ENCODE measurements around the gene EFNA2. TPM values are rescaled to one million over a fixed set of nuclear protein-coding genes. Genes with fewer than 3 reads are reported as not detected.

EFNA2 gene
- total RNA-seq, 1 donor from 2014 or later, result not detected

- no peak for TF ChIP-seq CTCF (IDR thresholded peaks at IDR 0.05)
- no peak for TF ChIP-seq POLR2A (IDR thresholded peaks at IDR 0.05)
- H3K27ac ChIP-seq, result no peak overlapping the region
- H3K9me3 ChIP-seq, result no peaks in the 10 kb centered on the region
- intact Hi-C loops (cut with DNase I), result no loop called here
- DNase-seq (ENCODE audit: extremely low spot score in 2 of 2), result no peak
- H3K4me1 ChIP-seq, result no peaks in the 10 kb centered on the region
- H3K36me3 ChIP-seq, result no peaks in the 10 kb centered on the region
- H3K4me3 ChIP-seq, result no peak overlapping the region
- H3K27me3 ChIP-seq, result no peaks in the 10 kb centered on the region
These were observed 50.5 kb downstream of the EFNA2 start for GRCh38 chr19:1336079-1336684.

DNA sequence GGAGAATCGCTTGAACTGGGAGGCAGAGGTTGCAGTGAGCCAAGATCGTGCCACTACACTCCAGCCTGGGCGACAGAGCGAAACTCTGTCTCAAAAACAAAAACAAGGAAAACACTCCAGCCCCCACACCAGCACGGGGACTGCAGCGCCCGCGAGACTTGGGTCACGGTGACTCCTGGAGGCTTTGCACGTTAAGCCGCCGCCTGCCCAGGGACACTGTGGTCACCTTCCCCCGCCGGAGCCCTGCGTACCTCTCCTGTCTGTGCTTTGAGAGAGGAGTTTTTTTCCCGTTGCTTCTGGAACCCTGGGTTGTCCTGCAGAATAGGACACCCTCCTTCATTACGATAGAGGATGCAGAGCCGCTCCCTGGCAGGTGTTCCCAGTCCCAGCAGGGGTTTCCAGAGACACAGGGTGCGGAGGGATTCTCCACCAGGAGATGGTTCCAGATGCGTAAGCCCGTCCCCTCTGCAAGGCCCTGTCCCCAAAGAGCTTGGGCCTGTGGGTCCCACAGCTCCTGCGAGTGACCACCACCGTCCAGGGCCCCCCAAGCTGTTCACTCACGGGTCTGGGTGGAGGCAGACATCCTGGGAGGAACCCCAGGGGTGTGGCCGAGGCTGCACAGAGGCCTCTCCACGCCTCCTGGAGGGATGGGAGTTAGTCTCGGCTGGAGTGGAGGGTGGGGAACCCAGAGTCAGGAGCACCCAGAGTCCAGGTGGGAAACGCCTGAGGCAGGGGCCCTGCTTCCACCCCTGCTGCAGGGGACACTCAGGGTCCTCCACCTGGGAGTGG, 55.2 kb downstream of the EFNA2 start:
- Histone ChIP-seq H3K4me1 (no peaks in the 10 kb centered on the region), H3K9me3 (no peaks in the 10 kb centered on the region), H3K36me3 (no peaks in the 10 kb centered on the region), H3K27ac (no peak overlapping the region), H3K27me3 (no peaks in the 10 kb centered on the region), H3K4me3 (no peak overlapping the region)
- DNase-seq (ENCODE audit: extremely low spot score in 2 of 2), result no peak
- no peak for TF ChIP-seq POLR2AphosphoS5 (IDR thresholded peaks at IDR 0.05; ENCODE audit: insufficient read depth in 1 of 2, low read depth in 1 of 2)
- no peak for TF ChIP-seq POLR2A (IDR thresholded peaks at IDR 0.05)
- TF ChIP-seq CTCF (IDR thresholded peaks at IDR 0.05), result no peak
- intact Hi-C loops (cut with DNase I), result no loop called here

GRCh38 chr19:1343041-1343440, 57.4 kb downstream of the EFNA2 start:
- TF ChIP-seq POLR2A (IDR thresholded peaks at IDR 0.05), result no peak
- TF ChIP-seq POLR2AphosphoS5 (IDR thresholded peaks at IDR 0.05; ENCODE audit: insufficient read depth in 1 of 2, low read depth in 1 of 2), result no peak
- no peak for TF ChIP-seq CTCF (IDR thresholded peaks at IDR 0.05)
- Histone ChIP-seq H3K4me1 (no peaks in the 10 kb centered on the region), H3K36me3 (no peaks in the 10 kb centered on the region), H3K4me3 (no peak overlapping the region), H3K27me3 (no peaks in the 10 kb centered on the region), H3K27ac (no peak overlapping the region), H3K9me3 (no peaks in the 10 kb centered on the region)
- no peak for DNase-seq (ENCODE audit: extremely low spot score in 2 of 2)
- intact Hi-C loops (cut with DNase I), result no loop called here

DNA sequence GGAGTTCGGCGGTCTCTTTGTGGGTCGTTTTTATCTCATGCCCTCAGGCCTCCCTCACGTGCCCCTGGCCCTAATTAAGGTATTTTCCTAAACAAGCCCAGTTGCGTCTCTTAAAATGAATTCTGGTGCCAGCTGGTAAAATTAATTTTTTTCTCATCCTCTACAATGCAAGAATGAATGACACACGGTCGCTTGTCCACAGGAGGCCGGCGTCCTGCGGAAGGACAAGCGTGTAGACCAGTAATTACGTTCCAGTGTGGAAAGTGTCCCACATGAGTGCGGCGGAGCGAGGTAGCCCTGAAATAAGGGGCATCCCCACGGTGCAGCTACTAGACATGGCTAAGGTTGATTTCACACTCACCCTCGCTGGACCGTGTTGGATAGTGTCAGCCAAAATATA, 63.5 kb downstream of the EFNA2 start:
- intact Hi-C loops (cut with DNase I), result no loop called here
- TF ChIP-seq POLR2A (IDR thresholded peaks at IDR 0.05) (no peak), POLR2AphosphoS5 (IDR thresholded peaks at IDR 0.05; ENCODE audit: insufficient read depth in 1 of 2, low read depth in 1 of 2) (no peak), CTCF (IDR thresholded peaks at IDR 0.05) (no peak)
- Histone ChIP-seq H3K36me3 (no peaks in the 10 kb centered on the region), H3K4me3 (no peak overlapping the region), H3K9me3 (no peaks in the 10 kb centered on the region), H3K27me3 (no peaks in the 10 kb centered on the region), H3K27ac (no peak overlapping the region), H3K4me1 (peaks cover 5% of the 10 kb centered on the region)
- no peak for DNase-seq (ENCODE audit: extremely low spot score in 2 of 2)

- Histone ChIP-seq H3K27me3 (no peaks in the 10 kb centered on the region), H3K27ac (no peak overlapping the region), H3K36me3 (no peaks in the 10 kb centered on the region), H3K9me3 (no peaks in the 10 kb centered on the region), H3K4me3 (no peak overlapping the region), H3K4me1 (peaks cover 13% of the 10 kb centered on the region)
- DNase-seq (ENCODE audit: extremely low spot score in 2 of 2), result no peak
- intact Hi-C loops (cut with DNase I), result no loop called here
- TF ChIP-seq POLR2AphosphoS5 (IDR thresholded peaks at IDR 0.05; ENCODE audit: insufficient read depth in 1 of 2, low read depth in 1 of 2), result no peak
- TF ChIP-seq POLR2A (IDR thresholded peaks at IDR 0.05), result no peak
- no peak for TF ChIP-seq CTCF (IDR thresholded peaks at IDR 0.05)
These were observed 65.2 kb downstream of the EFNA2 start for GRCh38 chr19:1350867-1351266.

All from vagina (tissue), 2 donors.